22Rv1 (cell line): ENCODE data around the gene ZNF407.

Experiments used
- CTCF ChIP-seq: fragments of 450-650 bp; IDR thresholded peaks from 2 replicates; pipeline ENCODE4 v1.5.1; 2017; ENCODE audit warnings: mild to moderate bottlenecking
- ZFX ChIP-seq: fragments of 450-650 bp; IDR thresholded peaks from 2 replicates; pipeline ENCODE4 v1.6.1; 2017; ENCODE audit warnings: antibody characterized with exemption, borderline replicate concordance

GRCh38 chr18:74758995-74759394 lies 161.3 kb downstream of the ZNF407 start:
- TF ChIP-seq CTCF (no peak), ZFX (no peak)
